OCI-LY1 (cell line): ENCODE data around the gene PRR16.

ENCODE experiments used
- CTCF ChIP-seq: fragments of 200-600 bp; sonication (generic), shearing (Covaris generic); IDR thresholded peaks from 2 replicates; pipeline ENCODE4 v1.5.1; 2017; ENCODE audit warnings: mild to moderate bottlenecking, antibody characterized with exemption, low read length, moderate library complexity, mixed read lengths
- EZH2 ChIP-seq: fragments of 200-600 bp; sonication (generic), shearing (Covaris generic); IDR thresholded peaks from 2 replicates; pipeline ENCODE4 v1.8.0; 2017; ENCODE audit warnings: borderline replicate concordance, mixed run types, mild to moderate bottlenecking, antibody characterized with exemption, low read length, moderate library complexity, mixed read lengths

- TF ChIP-seq CTCF (no peak), EZH2 (no peak)
Measured at GRCh38 chr5:120463006-120463680, 957 bp upstream of the PRR16 start.
